Measurements from ENCODE around the gene STK32A. TPM values are rescaled to one million over a fixed set of nuclear protein-coding genes. Genes with fewer than 3 reads are reported as not detected.

STK32A gene
- total RNA-seq, 1 donor = not detected

- Histone ChIP-seq H3K4me1 (ENCODE audit: insufficient read depth, low read length) (peaks cover 12% of the 10 kb centered on the region), H3K4me3 (ENCODE audit: low read length) (no peak overlapping the region), H3K9me3 (ENCODE audit: low read depth, low read length) (no peaks in the 10 kb centered on the region), H3K27me3 (ENCODE audit: insufficient read depth, low read length) (no peaks in the 10 kb centered on the region)
Observed at GRCh38 chr5:147404706-147405105, 169.9 kb downstream of the STK32A start.

GRCh38 chr5:147406636-147407035, 171.8 kb downstream of the STK32A start:
- no peak overlapping the region for H3K4me3 ChIP-seq (ENCODE audit: low read length)
- no peaks in the 10 kb centered on the region for H3K9me3 ChIP-seq (ENCODE audit: low read depth, low read length)
- peaks cover 12% of the 10 kb centered on the region for H3K4me1 ChIP-seq (ENCODE audit: insufficient read depth, low read length)

GRCh38 chr5:147407094-147407681, 172.4 kb downstream of the STK32A start:
- no peak overlapping the region for H3K4me3 ChIP-seq (ENCODE audit: low read length)

More at GRCh38 chr5:147406636-147407035, 171.8 kb downstream of the STK32A start:
- no peaks in the 10 kb centered on the region for H3K27me3 ChIP-seq (ENCODE audit: insufficient read depth, low read length)

GRCh38 chr5:147408980-147409379, 174.2 kb downstream of the STK32A start:
- Histone ChIP-seq H3K9me3 (ENCODE audit: low read depth, low read length) (no peaks in the 10 kb centered on the region), H3K4me1 (ENCODE audit: insufficient read depth, low read length) (peaks cover 6% of the 10 kb centered on the region), H3K4me3 (ENCODE audit: low read length) (no peak overlapping the region), H3K27me3 (ENCODE audit: insufficient read depth, low read length) (no peaks in the 10 kb centered on the region)

More at GRCh38 chr5:147407094-147407681, 172.4 kb downstream of the STK32A start:
- no peaks in the 10 kb centered on the region for H3K27me3 ChIP-seq (ENCODE audit: insufficient read depth, low read length)
- H3K4me1 ChIP-seq (ENCODE audit: insufficient read depth, low read length) = peaks cover 12% of the 10 kb centered on the region
- no peaks in the 10 kb centered on the region for H3K9me3 ChIP-seq (ENCODE audit: low read depth, low read length)

- Histone ChIP-seq H3K27me3 (ENCODE audit: insufficient read depth, low read length) (no peaks in the 10 kb centered on the region), H3K4me1 (ENCODE audit: insufficient read depth, low read length) (no peaks in the 10 kb centered on the region), H3K9me3 (ENCODE audit: low read depth, low read length) (no peaks in the 10 kb centered on the region), H3K4me3 (ENCODE audit: low read length) (no peak overlapping the region)
Observed at GRCh38 chr5:147410496-147411358, 175.9 kb downstream of the STK32A start.

GRCh38 chr5:147411359-147412319, 176.8 kb downstream of the STK32A start:
- Histone ChIP-seq H3K27me3 (ENCODE audit: insufficient read depth, low read length) (no peaks in the 10 kb centered on the region), H3K4me3 (ENCODE audit: low read length) (no peak overlapping the region), H3K4me1 (ENCODE audit: insufficient read depth, low read length) (no peaks in the 10 kb centered on the region), H3K9me3 (ENCODE audit: low read depth, low read length) (no peaks in the 10 kb centered on the region)

- Histone ChIP-seq H3K9me3 (ENCODE audit: low read depth, low read length) (no peaks in the 10 kb centered on the region), H3K27me3 (ENCODE audit: insufficient read depth, low read length) (no peaks in the 10 kb centered on the region), H3K4me3 (ENCODE audit: low read length) (no peak overlapping the region), H3K4me1 (ENCODE audit: insufficient read depth, low read length) (no peaks in the 10 kb centered on the region)
Observed at GRCh38 chr5:147412561-147412960, 177.7 kb downstream of the STK32A start.

- Histone ChIP-seq H3K4me1 (ENCODE audit: insufficient read depth, low read length) (no peaks in the 10 kb centered on the region), H3K27me3 (ENCODE audit: insufficient read depth, low read length) (no peaks in the 10 kb centered on the region), H3K4me3 (ENCODE audit: low read length) (no peak overlapping the region), H3K9me3 (ENCODE audit: low read depth, low read length) (no peaks in the 10 kb centered on the region)
Observed at GRCh38 chr5:147413266-147413665, 178.4 kb downstream of the STK32A start.

GRCh38 chr5:147415651-147416050, 180.8 kb downstream of the STK32A start:
- no peaks in the 10 kb centered on the region for H3K9me3 ChIP-seq (ENCODE audit: low read depth, low read length)
- H3K4me1 ChIP-seq (ENCODE audit: insufficient read depth, low read length) = no peaks in the 10 kb centered on the region
- H3K4me3 ChIP-seq (ENCODE audit: low read length) = no peak overlapping the region
- H3K27me3 ChIP-seq (ENCODE audit: insufficient read depth, low read length) = no peaks in the 10 kb centered on the region

- H3K4me1 ChIP-seq (ENCODE audit: insufficient read depth, low read length) = no peaks in the 10 kb centered on the region
- no peak overlapping the region for H3K4me3 ChIP-seq (ENCODE audit: low read length)
- no peaks in the 10 kb centered on the region for H3K27me3 ChIP-seq (ENCODE audit: insufficient read depth, low read length)
- H3K9me3 ChIP-seq (ENCODE audit: low read depth, low read length) = no peaks in the 10 kb centered on the region
Observed at GRCh38 chr5:147417135-147417813, 182.4 kb downstream of the STK32A start.

GRCh38 chr5:147418613-147419012, 183.8 kb downstream of the STK32A start:
- Histone ChIP-seq H3K4me1 (ENCODE audit: insufficient read depth, low read length) (no peaks in the 10 kb centered on the region), H3K4me3 (ENCODE audit: low read length) (no peak overlapping the region), H3K9me3 (ENCODE audit: low read depth, low read length) (no peaks in the 10 kb centered on the region), H3K27me3 (ENCODE audit: insufficient read depth, low read length) (no peaks in the 10 kb centered on the region)

- H3K9me3 ChIP-seq (ENCODE audit: low read depth, low read length) = no peaks in the 10 kb centered on the region
Observed at GRCh38 chr5:147426640-147427327, 192.0 kb downstream of the STK32A start.

GRCh38 chr5:147427521-147428401, 192.9 kb downstream of the STK32A start:
- Histone ChIP-seq H3K4me1 (ENCODE audit: insufficient read depth, low read length) (no peaks in the 10 kb centered on the region), H3K27me3 (ENCODE audit: insufficient read depth, low read length) (no peaks in the 10 kb centered on the region), H3K4me3 (ENCODE audit: low read length) (no peak overlapping the region), H3K9me3 (ENCODE audit: low read depth, low read length) (no peaks in the 10 kb centered on the region)

More at GRCh38 chr5:147426640-147427327, 192.0 kb downstream of the STK32A start:
- no peak overlapping the region for H3K4me3 ChIP-seq (ENCODE audit: low read length)
- H3K4me1 ChIP-seq (ENCODE audit: insufficient read depth, low read length) = no peaks in the 10 kb centered on the region
- no peaks in the 10 kb centered on the region for H3K27me3 ChIP-seq (ENCODE audit: insufficient read depth, low read length)
